Stromal cell of bone marrow (primary cell): ENCODE data around the gene FBXW7.

Experiments used
- DNase-seq: peaks from one replicate; pipeline ENCODE4 v3.0.0-alpha.2; 2012; ENCODE audit warnings: low read depth

FBXW7 gene

DNA sequence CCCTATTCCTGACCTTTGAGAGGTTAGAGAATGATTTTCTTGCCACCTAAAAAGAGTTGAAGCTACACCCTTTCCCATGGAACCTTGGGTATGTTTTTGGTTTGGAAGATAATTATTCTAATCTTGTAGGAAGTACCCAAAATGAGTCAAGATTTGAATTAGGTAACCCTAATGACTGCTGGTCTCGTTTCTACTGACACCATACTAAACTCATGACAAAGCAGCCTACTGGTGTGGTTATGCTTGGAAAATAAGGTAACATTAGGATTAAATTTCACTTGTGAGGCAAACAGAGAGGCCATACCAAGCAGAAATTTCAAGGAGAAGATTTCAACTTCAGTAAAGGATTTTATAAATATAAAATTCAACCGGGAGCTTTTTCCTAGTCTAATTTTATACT, 107.9 kb downstream of the FBXW7 start:
- no peak for DNase-seq

- DNase-seq, result no peak
These were observed 110.9 kb downstream of the FBXW7 start for GRCh38 chr4:152424977-152425376.

DNA sequence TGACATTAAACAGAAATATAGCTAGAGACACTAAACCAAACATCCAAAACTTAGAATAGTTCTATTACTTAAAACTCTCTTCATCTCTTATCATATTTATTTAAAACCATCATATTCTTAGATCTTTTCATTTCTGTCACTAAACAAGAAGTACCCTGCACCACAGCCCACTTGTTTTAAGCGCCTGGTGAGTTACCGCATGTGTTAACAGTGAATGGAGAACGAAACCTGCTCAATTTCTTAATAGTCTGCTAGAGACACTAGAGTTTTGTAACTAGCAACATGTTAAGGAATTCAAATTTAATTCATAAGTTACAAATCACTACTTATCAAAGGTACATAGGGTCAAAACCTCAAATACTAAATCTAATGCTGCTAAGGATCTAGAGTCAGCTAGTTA, 111.5 kb downstream of the FBXW7 start:
- DNase-seq, result no peak

GRCh38 chr4:152422817-152423320, 113.0 kb downstream of the FBXW7 start:
- no peak for DNase-seq

GRCh38 chr4:152421576-152421975, 114.3 kb downstream of the FBXW7 start:
- DNase-seq, result no peak

- no peak for DNase-seq
These were observed 116.1 kb downstream of the FBXW7 start for GRCh38 chr4:152419809-152420208.

GRCh38 chr4:152417673-152418072, 118.2 kb downstream of the FBXW7 start:
- no peak for DNase-seq

GRCh38 chr4:152415980-152416379, 119.9 kb downstream of the FBXW7 start:
- no peak for DNase-seq

GRCh38 chr4:152408514-152409327, 127.2 kb downstream of the FBXW7 start:
- DNase-seq, result no peak

GRCh38 chr4:152401424-152401823, 134.5 kb downstream of the FBXW7 start:
- no peak for DNase-seq

DNA sequence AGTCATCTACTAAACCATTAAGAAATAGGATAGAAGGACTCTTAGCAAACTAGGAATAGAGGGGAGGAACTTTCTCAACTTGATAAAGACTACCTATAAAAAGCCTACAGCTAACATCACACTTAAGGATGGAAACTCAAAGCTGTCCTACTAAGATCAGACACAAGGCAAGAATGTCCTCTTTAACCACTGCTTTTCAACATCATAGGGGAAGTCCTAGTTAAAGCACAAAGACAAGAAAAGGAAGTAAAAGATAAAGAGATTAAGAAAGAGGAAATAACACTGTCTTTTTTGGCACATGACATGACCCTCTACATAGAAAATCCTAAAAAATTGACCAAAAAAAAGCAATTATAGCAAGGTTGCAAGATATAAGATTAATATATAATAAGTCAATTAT, 136.6 kb downstream of the FBXW7 start:
- DNase-seq, result no peak

DNA sequence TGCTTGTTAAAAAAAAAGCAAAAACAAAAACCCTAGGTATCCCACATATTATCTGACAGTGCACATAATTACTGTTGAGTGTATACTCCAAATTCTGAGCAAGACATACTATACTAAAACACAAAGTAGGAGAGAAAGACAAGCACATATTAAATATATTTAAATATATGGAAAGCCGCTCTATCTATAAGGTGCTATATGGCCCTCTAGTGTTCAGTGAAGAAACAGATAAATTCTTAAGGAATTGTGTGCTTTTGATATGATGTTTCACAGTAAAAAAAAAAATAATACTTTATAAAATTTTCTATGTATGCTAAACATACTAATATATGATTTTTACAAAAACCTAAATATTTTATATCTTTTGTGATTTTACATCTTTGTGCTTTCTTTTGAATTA, 137.8 kb downstream of the FBXW7 start:
- DNase-seq, result no peak

DNA sequence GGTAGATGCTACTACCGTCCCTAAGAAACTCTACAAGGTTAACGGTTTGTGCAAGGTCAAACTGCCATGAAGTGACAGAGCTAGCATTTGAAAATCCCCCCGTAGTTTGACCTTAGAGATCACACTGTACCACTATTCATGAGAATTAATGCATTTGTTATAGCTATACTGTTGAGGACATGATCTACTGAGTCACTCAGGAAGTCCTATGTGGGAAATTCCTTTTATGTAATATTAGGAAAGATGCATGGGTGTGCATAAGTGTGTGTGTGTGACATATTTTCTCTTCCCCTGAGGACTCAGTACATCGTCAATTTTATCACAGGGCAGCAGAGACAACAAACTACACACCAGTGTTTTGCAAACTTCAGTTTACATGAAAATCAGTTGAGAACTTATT, 141.1 kb downstream of the FBXW7 start:
- no peak for DNase-seq

- DNase-seq, result no peak
These were observed 143.8 kb downstream of the FBXW7 start for GRCh38 chr4:152392079-152392478.

DNA sequence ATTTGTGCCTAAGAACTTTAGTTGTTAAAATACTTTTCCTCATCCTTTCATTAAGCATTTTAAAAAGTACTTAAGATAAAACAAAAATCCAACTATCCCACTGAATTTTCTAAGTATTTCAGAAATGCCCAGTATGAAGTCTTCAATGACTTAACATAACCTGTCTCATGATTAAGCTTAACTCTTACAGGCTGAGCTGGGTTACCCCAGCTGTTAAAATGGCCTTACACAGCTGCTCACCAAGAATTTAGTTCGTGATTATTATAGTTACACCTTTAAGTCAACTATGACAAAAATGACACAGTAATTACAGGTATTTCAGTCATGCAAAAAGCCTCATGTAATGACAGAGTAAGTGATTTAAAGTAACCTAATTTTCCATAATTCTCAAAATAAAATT, 145.7 kb downstream of the FBXW7 start:
- no peak for DNase-seq

DNA sequence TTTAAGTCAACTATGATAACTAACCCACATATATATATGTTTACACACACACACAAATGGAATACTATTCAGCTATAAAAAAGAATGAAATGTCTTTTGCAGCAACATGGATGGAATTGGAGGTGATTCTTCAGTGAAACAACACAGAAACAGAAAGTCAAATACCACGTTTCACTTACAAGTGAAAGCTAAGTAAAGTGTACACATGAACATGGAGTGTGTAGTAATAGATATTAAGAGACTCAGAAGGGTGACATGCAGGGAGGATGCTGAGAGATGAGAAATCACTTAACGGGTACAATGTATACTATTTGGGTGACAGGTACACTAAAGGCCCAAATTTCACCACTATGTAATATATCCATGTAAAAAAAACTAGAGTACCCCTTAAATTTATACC, 146.5 kb downstream of the FBXW7 start:
- no peak for DNase-seq

- no peak for DNase-seq
These were observed 150.3 kb downstream of the FBXW7 start for GRCh38 chr4:152385551-152385950.

- DNase-seq, result no peak
These were observed 153.7 kb downstream of the FBXW7 start for GRCh38 chr4:152382057-152382785.

GRCh38 chr4:152380919-152381318, 155.0 kb downstream of the FBXW7 start:
- DNase-seq, result no peak

GRCh38 chr4:152380185-152380584, 155.7 kb downstream of the FBXW7 start:
- no peak for DNase-seq

DNA sequence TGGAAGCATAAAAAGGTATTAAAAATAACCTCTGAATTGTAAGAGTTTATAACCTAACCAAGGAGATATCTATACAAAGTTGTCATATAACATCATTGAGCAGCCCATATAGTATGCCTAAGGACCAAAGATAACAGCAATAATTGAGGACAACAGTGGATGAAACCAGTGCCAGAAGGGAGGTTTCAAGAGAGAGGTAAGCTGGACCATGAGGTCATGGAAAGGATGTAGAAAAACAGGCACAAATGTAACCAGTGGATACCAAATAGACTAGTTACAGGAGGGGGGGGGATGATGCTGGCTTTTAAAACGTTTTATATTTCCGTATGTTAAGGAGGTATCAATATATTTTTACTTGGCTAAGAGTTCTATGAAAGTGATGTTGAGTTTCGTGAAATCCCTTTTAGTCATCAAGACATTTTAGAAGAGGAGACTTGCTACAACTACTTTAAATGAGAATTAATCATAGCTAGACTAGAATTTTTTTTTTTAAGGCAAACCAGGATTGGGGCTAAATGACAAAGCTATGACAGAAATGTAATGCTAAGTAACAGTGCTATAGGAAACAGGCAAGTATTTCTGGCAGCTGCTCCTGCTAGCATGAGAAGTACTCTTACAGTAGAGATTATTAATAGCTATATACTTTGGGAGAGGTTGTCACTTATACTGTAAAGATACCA, 161.1 kb downstream of the FBXW7 start:
- DNase-seq, result no peak

- no peak for DNase-seq
These were observed 161.7 kb downstream of the FBXW7 start for GRCh38 chr4:152374153-152374552.

DNA sequence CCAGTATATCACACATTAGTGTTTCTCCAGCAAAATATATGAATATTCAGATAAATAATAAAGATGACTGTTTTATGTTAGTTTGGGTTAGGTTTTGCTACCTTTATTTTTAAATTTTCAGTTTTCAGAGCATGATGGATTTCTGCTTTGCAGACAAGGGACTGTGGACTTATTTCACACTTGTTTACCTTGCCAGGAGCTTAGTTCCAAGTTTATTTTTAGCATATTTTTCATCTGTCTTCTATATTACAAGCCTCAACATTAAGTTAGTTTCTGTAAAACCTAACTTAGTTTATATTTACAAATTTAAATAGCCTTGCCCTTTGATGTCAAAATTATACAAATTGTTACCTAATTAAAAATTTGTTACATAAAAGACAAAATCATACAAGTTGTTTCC, 163.4 kb downstream of the FBXW7 start:
- DNase-seq, result no peak
